MM.1S (cell line): ENCODE measurements around the gene PLXNA4.

ENCODE experiments used
- DNase-seq: peaks from one replicate; pipeline ENCODE4 v3.0.0-alpha.2; 2015
- H2AFZ ChIP-seq: fragments of 300-600 bp; sonication (generic); 2 replicates; pipeline ENCODE4 v1.6.0; 2016; ENCODE audit warnings: antibody characterized with exemption, low read length
- H3F3A ChIP-seq: fragments of 300-600 bp; sonication (generic); 2 replicates; pipeline ENCODE4 v1.6.1; 2016; ENCODE audit warnings: mild to moderate bottlenecking, antibody characterized with exemption, low read length, moderate library complexity, mixed read lengths; ENCODE audit not compliant: insufficient read depth
- H3K27ac ChIP-seq: fragments of 300-600 bp; sonication (generic); 2 replicates; pipeline ENCODE4 v1.5.1; 2016; ENCODE audit warnings: mild to moderate bottlenecking, low read length
- H3K27me3 ChIP-seq: fragments of 300-600 bp; sonication (generic); replicated peaks from 2 replicates; pipeline ENCODE4 v1.6.0; 2016; ENCODE audit warnings: low read length; ENCODE audit not compliant: insufficient read depth
- H3K36me3 ChIP-seq: fragments of 300-600 bp; sonication (generic); replicated peaks from 2 replicates; pipeline ENCODE4 v1.6.1; 2016; ENCODE audit warnings: mild to moderate bottlenecking, low read length, mixed read lengths; ENCODE audit not compliant: insufficient read depth
- H3K4me1 ChIP-seq: fragments of 300-600 bp; sonication (generic); 2 replicates; pipeline ENCODE4 v1.6.1; 2016; ENCODE audit warnings: low read length, mixed read lengths
- H3K4me2 ChIP-seq: fragments of 300-600 bp; sonication (generic); 2 replicates; pipeline ENCODE4 v1.6.0; 2016; ENCODE audit warnings: low read depth, low read length
- H3K4me3 ChIP-seq: fragments of 300-600 bp; sonication (generic); 2 replicates; pipeline ENCODE4 v1.5.1; 2016; ENCODE audit warnings: low read length, mixed read lengths
- H3K79me2 ChIP-seq: fragments of 300-600 bp; sonication (generic); 2 replicates; pipeline ENCODE4 v1.6.1; 2016; ENCODE audit warnings: mixed run types, low read length, mixed read lengths
- H3K9ac ChIP-seq: fragments of 300-600 bp; sonication (generic); 2 replicates; pipeline ENCODE4 v1.6.1; 2016; ENCODE audit warnings: low read length, mixed read lengths
- H3K9me2 ChIP-seq: fragments of 300-600 bp; sonication (generic); replicated peaks from 2 replicates; pipeline ENCODE4 v1.6.1; 2016; ENCODE audit warnings: mild to moderate bottlenecking, low read length, mixed read lengths; ENCODE audit not compliant: insufficient read depth
- H3K9me3 ChIP-seq: fragments of 300-600 bp; sonication (generic); replicated peaks from 2 replicates; pipeline ENCODE4 v1.6.1; 2016; ENCODE audit warnings: mild to moderate bottlenecking, low read length, mixed read lengths; ENCODE audit not compliant: insufficient read depth
- H4K20me1 ChIP-seq: fragments of 300-600 bp; sonication (generic); 2 replicates; pipeline ENCODE4 v1.6.1; 2016; ENCODE audit warnings: mild to moderate bottlenecking, low read length, moderate library complexity, mixed read lengths; ENCODE audit not compliant: insufficient read depth
- CTCF ChIP-seq: fragments of 300-600 bp; sonication (generic); IDR thresholded peaks from 2 replicates; pipeline ENCODE4 v1.5.1; 2016; ENCODE audit warnings: antibody characterized with exemption, low read length, mixed read lengths
- EZH2 ChIP-seq: fragments of 300-600 bp; sonication (generic); optimal IDR thresholded peaks from 2 replicates; pipeline ENCODE3; 2017; ENCODE audit warnings: low read depth, mild to moderate bottlenecking, antibody characterized with exemption, low read length, mixed read lengths
- EZH2phosphoT487 ChIP-seq: fragments of 300-600 bp; sonication (generic); IDR thresholded peaks from 2 replicates; pipeline ENCODE4 v1.6.1; 2018; ENCODE audit warnings: antibody characterized with exemption, low read length

PLXNA4 gene

GRCh38 chr7:132263151-132263550, 313.1 kb downstream of the PLXNA4 start:
- Histone ChIP-seq H3K9me2 (no peaks in the 10 kb centered on the region), H3K4me1 (no peaks in the 10 kb centered on the region), H3K36me3 (no peaks in the 10 kb centered on the region), H3F3A (no peaks in the 10 kb centered on the region), H4K20me1 (no peaks in the 10 kb centered on the region), H3K79me2 (no peaks in the 10 kb centered on the region), H3K9me3 (no peaks in the 10 kb centered on the region), H2AFZ (no peak overlapping the region), H3K4me3 (no peak overlapping the region), H3K27me3 (no peaks in the 10 kb centered on the region), H3K27ac (no peak overlapping the region), H3K4me2 (no peak overlapping the region), H3K9ac (no peak overlapping the region)
- TF ChIP-seq EZH2 = no peak
- no peak for TF ChIP-seq EZH2phosphoT487
- TF ChIP-seq CTCF = no peak
- no peak for DNase-seq

DNA sequence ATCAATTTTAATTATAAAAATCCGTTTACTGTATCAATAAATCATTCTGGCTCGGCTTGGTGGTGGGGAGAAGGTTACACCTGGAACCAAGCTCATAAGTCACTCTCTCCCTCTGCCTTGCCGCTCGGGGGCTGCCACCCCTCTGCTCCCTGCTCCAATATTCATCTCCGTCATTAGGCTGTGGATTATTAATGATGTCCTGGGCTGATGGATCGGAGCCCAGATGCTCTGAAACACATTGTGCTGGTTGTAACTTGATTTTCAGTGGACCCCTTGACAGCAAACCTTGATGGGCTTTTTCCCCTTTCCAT, 314.2 kb downstream of the PLXNA4 start:
- no peaks in the 10 kb centered on the region for H3K9me2 ChIP-seq
- no peak for TF ChIP-seq EZH2phosphoT487
- TF ChIP-seq CTCF = no peak
- no peak for TF ChIP-seq EZH2
- H3K79me2 ChIP-seq = no peaks in the 10 kb centered on the region
- no peaks in the 10 kb centered on the region for H4K20me1 ChIP-seq
- H3K36me3 ChIP-seq = no peaks in the 10 kb centered on the region
- no peak overlapping the region for H2AFZ ChIP-seq
- no peak overlapping the region for H3K9ac ChIP-seq
- no peak for DNase-seq
- no peak overlapping the region for H3K4me3 ChIP-seq
- no peaks in the 10 kb centered on the region for H3K27me3 ChIP-seq
- no peak overlapping the region for H3K4me2 ChIP-seq
- H3K4me1 ChIP-seq = no peaks in the 10 kb centered on the region
- H3F3A ChIP-seq = no peaks in the 10 kb centered on the region
- H3K27ac ChIP-seq = no peak overlapping the region
- no peaks in the 10 kb centered on the region for H3K9me3 ChIP-seq

- no peak overlapping the region for H2AFZ ChIP-seq
- TF ChIP-seq EZH2 = no peak
- TF ChIP-seq EZH2phosphoT487 = no peak
- no peak for TF ChIP-seq CTCF
- no peaks in the 10 kb centered on the region for H3K9me3 ChIP-seq
- no peaks in the 10 kb centered on the region for H3K9me2 ChIP-seq
- DNase-seq = no peak
- H3F3A ChIP-seq = no peaks in the 10 kb centered on the region
- H3K4me2 ChIP-seq = no peak overlapping the region
- H3K79me2 ChIP-seq = no peaks in the 10 kb centered on the region
- H3K4me1 ChIP-seq = no peaks in the 10 kb centered on the region
- no peaks in the 10 kb centered on the region for H3K27me3 ChIP-seq
- H3K36me3 ChIP-seq = no peaks in the 10 kb centered on the region
- H3K4me3 ChIP-seq = no peak overlapping the region
- H4K20me1 ChIP-seq = no peaks in the 10 kb centered on the region
- no peak overlapping the region for H3K27ac ChIP-seq
- H3K9ac ChIP-seq = no peak overlapping the region
Measured at GRCh38 chr7:132261327-132262159, 314.7 kb downstream of the PLXNA4 start.
